GM19240 (cell line): ENCODE data around the gene VWA3A.
"Not testable (repeated sequence)": the region's sequence is repeated elsewhere in the genome, so short reads cannot be mapped to it uniquely, and the experiment has no call there.

Experiments
- DNase-seq: peaks from one replicate; pipeline ENCODE4 v3.0.0; 2011; ENCODE audit warnings: low spot score; ENCODE audit not compliant: insufficient read length

Gene VWA3A

GRCh38 chr16:22130528-22130927, 38.2 kb downstream of the VWA3A start:
- no peak for DNase-seq

- DNase-seq: no peak
These were observed 40.5 kb downstream of the VWA3A start for GRCh38 chr16:22132801-22133200.

- DNase-seq: no peak
These were observed 46.1 kb downstream of the VWA3A start for GRCh38 chr16:22138482-22138881.

- DNase-seq: no peak
These were observed 46.7 kb downstream of the VWA3A start for GRCh38 chr16:22139008-22139407.

DNA sequence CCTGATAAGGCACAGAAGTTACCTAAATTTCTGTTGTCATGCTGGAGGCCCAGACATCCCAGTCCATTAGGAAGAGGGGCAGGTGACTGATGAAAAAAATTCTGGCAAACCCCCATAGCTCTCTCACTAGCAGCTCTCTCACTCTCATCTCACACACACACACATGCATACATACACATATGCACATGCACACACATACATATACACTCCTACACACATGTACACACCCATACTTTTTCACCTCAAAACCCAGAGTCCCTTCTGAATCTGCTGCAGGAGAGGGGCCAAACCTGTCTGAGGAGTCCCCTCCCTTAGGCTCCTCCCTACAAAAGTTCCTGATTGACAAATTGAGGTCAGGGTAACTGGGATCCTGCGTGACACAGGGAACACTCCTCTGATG, 47.4 kb downstream of the VWA3A start:
- DNase-seq: no peak

DNA sequence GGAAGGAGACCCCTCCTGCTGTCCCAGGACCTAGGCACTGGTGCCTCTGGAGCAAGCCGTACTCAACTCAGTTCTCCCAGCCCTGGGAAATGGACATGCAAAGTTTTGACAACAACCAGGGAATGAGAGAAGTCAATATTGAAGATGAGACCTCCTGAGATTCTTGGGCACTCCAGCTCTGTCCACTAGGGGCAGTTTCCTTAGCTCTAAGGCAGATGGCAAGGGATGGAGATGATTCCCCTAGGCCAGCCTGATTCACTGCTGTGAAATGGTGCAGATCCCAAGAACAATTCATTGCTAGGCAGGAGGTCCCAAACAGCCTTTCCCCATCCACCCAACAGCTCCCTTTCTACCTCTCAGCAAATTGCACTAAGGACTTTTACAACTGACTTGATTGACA, 49.4 kb downstream of the VWA3A start:
- no peak for DNase-seq

- no peak for DNase-seq
These were observed 52.2 kb downstream of the VWA3A start for GRCh38 chr16:22144520-22144919.

DNA sequence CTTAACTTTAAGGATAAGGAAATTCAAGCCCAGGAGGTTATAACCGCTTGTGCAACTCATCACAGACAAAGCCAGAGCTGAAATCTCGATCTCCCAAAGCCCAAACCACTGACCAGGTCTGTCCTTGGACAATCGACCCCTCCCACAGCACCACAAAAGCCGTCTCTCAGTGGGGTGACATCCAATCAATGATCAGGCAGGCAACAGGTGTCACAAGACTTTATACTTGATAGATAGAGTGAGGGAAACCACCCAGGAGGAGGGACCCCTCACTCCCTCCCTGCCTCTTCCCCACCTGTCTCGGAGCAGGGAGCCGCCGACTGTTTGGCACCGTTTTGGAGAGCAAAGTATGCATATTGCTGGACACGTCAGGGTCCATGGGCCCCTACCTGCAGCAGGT, 55.5 kb downstream of the VWA3A start:
- DNase-seq: no peak

GRCh38 chr16:22151246-22151998, 59.1 kb downstream of the VWA3A start:
- DNase-seq: no peak

GRCh38 chr16:22152316-22152715, 60.0 kb downstream of the VWA3A start:
- no peak for DNase-seq

DNA sequence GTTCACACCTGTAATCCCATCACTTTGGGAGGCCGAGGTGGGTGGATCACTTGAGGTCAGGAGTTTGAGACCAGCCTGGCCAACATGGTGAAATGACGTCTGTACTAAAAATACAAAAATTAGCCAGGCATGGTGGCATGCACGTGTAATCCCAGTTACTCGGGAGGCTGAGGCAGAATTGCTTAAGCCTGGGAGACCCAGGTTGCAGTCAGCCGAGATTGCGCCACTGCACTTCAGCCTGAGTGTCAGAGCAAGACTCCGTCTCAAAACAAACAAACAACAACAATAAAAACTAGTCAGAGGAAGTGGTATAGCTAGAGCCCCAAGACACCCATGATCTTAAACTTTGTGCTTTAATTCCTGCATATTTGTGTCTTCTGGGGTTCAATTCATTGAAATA, 60.7 kb downstream of the VWA3A start:
- DNase-seq: not testable (repeated sequence)

- no peak for DNase-seq
These were observed 69.1 kb downstream of the VWA3A start for GRCh38 chr16:22161401-22161800.

GRCh38 chr16:22161999-22162655, 69.8 kb downstream of the VWA3A start, which contains the start of gene SDR42E2:
TSS of gene SDR42E2 (plus strand) at chr16:22162506. CDS start at chr16:22165583, 3,077 bp downstream.
- DNase-seq: no peak

- DNase-seq: no peak
These were observed 70.3 kb downstream of the VWA3A start for GRCh38 chr16:22162656-22163009.

- DNase-seq: no peak
These were observed 71.5 kb downstream of the VWA3A start for GRCh38 chr16:22163806-22164205.

DNA sequence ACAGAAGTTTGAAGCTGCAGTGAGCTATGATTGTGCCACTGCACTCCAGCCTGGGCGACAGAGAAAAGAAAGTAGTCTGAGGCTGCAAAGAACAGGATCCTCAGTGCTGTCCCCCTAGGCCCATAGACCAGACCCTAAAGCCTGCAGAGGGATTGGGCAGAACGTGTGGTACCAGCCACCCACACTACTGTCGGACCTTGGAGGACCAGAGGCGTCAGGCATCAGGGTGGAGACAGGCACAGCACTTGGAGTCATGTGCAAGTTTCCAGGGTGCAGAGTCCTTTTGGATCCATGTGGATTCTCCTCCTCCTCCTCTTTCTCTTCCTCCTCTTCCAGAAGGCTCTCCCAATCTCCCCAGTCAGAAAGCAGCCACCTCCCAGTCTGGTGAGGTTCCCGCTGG, 72.1 kb downstream of the VWA3A start:
- no peak for DNase-seq

- DNase-seq: no peak
These were observed 73.4 kb downstream of the VWA3A start for GRCh38 chr16:22165508-22166285.

- DNase-seq: no peak
These were observed 79.6 kb downstream of the VWA3A start for GRCh38 chr16:22171953-22172352.

DNA sequence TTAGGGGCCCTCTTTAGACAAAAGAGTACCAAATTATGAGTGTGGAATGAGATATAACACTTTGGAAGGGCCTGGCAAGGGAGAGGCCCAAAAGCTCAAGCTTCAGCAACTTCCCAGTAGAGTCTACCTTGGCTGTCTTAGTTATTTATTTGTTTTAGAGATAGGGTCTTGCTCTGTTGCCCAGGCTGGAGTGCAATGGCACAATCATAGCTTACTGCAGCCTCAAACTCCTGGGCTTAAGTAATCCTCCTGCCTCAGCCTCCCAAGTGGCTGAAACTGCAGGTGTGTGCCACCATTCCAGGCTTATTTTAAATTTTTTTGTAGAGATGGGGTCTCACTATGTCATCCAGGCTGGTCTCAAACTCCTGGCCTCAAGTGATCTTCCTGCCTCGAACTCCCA, 80.3 kb downstream of the VWA3A start:
- DNase-seq: not testable (repeated sequence)

GRCh38 chr16:22174642-22175041, 82.3 kb downstream of the VWA3A start:
- DNase-seq: no peak

- DNase-seq: no peak
These were observed 85.9 kb downstream of the VWA3A start for GRCh38 chr16:22177968-22178930.
